ENCODE results near the gene PLSCR4.
"Not testable (repeated sequence)": the region's sequence is repeated elsewhere in the genome, so short reads cannot be mapped to it uniquely, and the experiment has no call there.

Gene PLSCR4, protein sequence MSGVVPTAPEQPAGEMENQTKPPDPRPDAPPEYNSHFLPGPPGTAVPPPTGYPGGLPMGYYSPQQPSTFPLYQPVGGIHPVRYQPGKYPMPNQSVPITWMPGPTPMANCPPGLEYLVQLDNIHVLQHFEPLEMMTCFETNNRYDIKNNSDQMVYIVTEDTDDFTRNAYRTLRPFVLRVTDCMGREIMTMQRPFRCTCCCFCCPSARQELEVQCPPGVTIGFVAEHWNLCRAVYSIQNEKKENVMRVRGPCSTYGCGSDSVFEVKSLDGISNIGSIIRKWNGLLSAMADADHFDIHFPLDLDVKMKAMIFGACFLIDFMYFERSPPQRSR

DNA sequence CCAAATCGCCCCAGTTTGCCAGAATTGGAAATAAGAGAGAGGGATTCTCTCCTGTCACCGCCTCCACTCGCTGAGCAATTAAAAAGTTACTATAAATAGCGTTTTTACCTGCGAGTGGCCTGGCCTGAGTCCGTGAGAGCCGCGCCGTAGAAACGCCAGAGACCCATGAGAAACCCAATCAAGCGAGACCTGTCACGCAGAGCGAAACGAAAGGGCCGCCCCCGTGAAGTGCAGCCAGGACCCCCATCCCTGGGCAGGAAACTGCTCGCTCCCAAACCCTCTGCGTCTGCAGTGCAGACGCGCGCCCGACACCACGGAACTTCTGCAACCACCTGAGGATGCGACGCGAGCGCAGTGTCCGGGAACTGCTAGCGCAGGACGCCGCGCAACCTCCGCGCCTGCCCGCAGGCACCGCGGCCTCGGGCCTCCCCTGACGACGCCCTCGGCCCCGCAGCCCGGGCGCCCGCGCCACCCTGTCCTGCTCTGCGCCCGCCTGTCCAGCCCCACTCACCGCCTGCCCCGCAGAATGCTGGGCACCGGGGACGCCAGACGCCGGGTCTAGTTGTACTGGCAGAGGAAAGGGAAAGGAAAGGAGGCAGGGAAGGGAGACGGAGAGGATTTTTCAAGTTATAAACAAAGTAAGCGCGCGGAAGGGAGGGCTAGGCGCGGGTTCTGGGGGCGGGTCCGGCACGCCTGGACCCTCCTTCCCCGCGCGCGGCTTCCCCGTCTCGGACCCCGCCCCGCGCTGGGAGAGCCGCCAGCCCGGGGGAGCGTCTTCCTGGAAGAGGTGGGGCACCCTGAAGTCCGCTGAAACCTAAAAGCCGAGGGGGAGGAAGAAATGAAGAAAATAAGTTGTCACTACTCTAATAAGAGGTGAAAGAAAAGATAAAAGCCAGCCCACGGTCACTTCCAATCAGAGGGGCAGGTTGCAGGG is at the start of gene PLSCR4:
Gene PLSCR4 (minus strand): TSS at position 657 of the 934 bp plus-strand sequence. CDS start 29,034 bp downstream, outside the sequence.
- no peak for FAIRE-seq
- DNase-seq (ENCODE audit: insufficient read length, low spot score), result peak; percentile 48

DNA sequence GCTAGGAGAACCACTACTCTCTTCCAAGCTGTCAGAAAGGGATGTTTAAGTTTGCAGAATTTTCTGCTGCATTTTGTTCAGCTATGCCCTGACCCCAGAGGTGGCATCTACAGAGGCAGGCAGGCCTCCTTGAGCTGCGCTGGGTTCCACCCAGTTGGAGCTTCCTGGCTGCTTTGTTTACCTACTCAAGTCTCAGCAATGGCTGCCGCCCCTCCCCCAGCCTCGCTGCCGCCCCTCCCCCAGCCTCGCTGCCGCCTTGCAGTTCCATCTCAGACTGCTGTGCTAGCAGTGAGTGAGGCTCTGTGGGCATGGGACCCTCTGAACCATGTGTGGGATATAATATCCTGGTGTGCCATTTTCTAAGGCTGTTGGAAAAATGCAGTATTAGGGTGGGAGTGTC is 42.5 kb upstream of the PLSCR4 start:
- not testable (repeated sequence) for DNase-seq (ENCODE audit: insufficient read length, low spot score); FAIRE-seq

DNA sequence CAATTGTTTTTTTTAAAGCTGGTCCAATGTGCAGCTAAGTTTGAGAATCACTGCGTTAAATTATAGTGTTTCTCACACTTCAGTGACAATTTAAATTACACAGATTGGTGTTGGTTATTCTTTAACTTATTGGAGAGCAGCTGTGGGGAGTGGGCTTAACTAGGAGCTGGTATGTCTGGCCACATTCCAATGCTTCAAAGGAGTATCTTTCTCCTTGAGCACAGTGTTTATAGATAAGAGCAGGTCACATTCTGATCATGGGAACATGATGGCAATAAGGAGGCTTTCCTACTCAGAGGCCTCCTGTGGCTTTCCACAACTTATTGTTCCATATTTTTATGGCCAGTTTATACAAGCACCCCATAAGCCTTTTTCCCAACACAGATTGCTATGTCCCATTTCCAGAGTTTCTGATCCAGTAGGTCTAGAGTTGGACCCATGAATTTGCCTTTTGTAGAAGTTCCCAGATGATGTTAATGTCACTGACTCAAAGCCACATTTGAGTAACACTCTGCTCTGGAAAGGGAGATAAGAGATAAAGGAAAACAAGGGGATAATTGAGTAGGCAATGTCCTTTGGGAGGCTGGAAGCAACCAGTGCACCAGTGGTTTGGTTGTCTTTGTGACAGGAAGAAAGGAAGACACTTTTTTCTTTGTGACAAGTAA is 33.0 kb upstream of the PLSCR4 start:
- DNase-seq (ENCODE audit: insufficient read length, low spot score) (no peak), FAIRE-seq (no peak)

DNA sequence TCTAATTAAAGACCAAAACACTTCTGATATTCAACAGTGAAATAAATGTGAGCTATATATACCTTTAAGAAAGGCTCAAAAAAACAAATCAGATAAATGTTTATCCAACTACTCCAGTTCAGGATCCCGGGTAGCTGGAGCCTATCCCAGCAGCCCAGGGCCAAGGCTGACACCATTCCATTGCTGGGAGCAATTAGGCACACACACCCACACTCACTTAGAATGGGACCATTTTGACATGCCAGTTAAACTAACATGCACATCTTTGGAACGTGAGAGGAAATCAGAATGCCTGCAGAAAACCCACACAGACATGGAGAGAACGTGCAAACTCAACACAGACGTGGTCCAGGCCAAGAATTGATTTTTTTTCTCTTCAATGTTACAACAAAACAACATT is 30.0 kb upstream of the PLSCR4 start:
- DNase-seq (ENCODE audit: insufficient read length, low spot score) (no peak), FAIRE-seq (no peak)

DNA sequence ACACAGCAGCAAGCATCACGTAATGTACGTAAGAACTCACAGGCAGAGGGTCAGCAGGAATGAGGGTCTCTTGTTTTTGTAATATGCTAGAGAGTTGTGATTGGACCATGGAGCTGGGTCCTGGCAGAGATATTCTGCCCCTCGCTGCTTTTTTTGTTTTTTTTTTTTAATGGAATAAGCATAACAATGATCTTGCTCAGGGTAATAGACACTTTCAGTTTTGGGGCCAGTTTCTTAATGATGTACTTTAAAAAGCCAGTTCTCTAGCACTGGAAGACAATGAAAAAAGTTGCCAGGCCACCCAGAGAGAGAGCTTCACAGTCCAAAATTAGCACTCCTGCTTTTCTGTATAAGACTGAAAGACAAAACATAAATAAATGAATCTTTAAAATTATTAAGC is 29.0 kb upstream of the PLSCR4 start:
- DNase-seq (ENCODE audit: insufficient read length, low spot score) (no peak), FAIRE-seq (no peak)

DNA sequence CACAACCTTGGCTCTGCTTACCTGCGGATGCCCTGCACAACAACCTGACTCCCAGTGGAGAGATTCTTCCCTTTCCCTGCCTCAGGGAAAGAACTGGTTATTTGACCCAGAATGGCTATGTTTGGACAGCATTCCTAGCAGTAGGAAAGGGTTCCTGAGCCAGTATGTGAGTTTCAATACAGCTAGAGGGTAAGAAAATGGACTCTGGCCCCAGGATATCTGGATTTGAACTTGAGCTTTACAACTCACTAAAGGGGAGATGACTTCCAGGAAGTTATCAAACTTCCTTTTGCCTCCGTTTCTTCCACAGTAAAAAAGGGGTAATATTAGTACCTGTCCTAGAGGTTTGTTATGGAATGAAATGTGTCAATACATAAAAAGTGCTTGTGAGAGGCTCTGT is 28.1 kb upstream of the PLSCR4 start:
- DNase-seq (ENCODE audit: insufficient read length, low spot score) (no peak), FAIRE-seq (no peak)

DNA sequence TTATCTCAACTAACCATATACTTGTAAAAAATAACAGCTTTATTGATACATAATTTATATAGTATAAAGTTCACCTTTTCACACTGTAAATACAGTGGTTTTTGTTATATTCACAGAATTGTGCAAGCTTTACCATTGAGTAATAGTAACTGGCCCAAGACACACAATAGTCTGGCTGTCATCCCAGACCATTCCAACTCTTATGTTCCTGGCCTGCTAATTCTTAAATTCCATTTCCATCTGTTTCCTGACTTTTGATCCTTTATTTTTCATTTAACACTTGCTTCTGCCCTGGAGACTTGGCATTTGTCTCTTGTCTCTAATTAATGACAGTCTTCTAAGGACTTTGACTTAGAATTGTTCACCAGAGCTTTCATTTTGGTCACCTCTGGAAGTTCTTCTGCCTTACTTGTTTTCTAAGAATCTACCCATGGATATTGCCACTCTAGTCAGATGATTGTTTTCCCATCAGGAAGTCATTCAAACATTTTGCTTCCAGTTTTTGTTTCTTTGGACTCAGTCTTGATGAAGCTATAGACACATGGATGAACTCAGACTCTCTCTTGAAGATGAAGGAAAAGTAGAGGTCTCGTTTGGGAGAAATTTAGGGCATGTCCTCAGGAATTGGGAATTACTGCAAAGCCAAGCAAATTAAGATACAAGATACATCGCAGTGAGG is 27.2 kb upstream of the PLSCR4 start:
- FAIRE-seq (no peak), DNase-seq (ENCODE audit: insufficient read length, low spot score) (no peak)

DNA sequence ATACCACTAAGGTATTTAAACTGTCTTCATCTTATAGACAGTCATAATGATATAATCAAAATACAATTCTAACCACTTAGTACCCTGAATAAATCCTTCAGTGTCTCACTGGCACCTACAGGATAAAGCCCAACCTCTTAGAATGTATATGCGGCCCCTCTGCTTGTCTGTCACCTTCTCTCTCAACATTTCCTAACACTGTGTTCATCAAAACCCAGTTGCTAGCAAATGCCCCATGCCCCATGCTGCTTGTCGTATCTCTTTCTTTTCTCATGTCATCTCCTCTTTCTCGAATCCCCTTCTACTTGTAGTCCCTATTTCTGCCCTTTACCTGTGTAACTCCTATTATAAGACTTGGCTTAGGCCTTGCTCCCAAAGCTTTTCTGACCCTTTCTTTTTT is 24.6 kb upstream of the PLSCR4 start:
- FAIRE-seq, result no peak
- DNase-seq (ENCODE audit: insufficient read length, low spot score), result no peak

DNA sequence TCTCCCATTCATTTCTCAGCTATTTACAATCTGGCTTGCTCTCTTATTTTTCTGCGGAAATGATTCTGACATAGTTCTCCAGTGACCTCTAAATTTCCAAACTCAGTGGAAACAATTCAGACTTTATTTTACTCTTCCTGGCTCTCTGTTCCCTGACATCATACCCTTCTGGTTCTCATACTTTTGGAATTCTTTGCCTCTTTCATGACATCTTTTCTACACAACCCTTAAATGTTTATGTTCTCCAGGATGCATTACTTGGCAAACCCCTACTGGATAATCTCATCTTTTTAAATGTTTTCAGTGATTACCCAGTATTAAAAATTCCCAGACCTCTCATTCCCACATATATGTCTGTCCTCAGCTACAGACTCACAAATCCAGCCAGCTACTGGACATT is 23.9 kb upstream of the PLSCR4 start:
- no peak for DNase-seq (ENCODE audit: insufficient read length, low spot score)
- FAIRE-seq, result no peak

DNA sequence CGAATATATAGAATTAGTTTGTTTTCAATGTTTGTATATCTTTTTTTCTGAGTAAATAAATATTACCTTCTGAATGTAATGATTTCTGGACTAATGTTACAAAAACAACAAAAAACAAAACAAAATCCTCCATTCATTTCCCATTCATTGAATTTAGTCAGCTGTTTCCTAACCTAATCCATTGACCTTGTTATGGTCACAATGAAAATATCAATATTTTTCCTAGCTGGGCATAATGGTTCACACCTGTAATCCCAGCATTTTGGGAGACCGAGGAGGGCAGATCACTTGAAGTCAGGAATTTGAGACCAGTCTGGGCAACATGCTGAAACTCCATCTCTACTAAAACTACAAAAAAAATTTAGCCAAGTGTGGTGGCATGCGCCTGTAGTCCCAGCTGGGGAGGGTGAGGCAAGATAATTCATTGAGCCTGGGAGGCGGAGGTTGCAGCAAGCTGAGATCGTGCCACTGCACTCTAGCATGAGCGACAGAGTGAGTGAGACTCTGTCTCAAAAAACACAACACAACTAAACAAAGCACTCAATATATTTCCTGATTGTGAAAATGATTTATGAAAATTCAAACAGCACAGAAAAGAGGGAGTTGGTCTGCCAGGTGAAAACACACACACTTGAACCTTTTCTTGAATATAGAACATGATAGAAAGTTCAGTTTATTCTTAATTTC is 23.0 kb upstream of the PLSCR4 start:
- DNase-seq (ENCODE audit: insufficient read length, low spot score), result no peak
- FAIRE-seq, result no peak

DNA sequence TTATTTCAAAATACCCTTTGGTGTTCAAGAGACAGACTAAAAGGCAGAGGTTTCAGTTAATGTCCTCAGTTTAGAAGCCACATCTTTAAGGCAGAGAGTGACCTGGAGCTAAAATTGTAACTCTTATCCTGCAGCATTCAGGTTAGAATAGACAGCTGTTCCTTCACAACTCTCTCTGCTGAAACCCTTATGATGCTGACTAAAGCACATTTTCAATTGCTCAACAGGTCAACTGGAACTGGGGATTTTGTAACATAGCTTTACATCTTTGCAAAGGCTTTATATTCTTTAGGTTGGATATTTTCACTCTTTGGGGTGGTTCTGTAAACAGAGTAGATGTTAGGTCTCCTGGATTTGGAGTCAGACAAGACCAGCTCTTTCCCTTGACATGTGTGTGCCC is 20.3 kb upstream of the PLSCR4 start:
- DNase-seq (ENCODE audit: insufficient read length, low spot score) (no peak), FAIRE-seq (no peak)

DNA sequence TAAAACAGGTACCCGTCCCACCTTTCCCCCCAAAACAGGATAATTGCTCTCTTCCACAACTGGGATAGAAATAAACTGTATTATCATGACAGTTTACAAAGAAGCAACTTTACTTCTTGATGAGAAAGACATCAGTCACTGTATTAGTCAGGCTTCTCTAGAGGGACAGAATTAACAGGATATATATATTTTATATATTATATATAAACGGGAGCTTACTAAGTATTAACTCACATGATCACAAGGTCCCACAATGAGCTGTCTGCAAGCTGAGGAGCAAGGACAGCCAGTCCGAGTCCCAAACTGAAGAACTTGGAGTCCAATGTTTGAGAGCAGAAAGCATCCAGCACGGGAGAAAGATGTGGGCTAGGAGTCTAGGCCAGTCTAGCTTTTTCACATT is 18.4 kb upstream of the PLSCR4 start:
- FAIRE-seq (no peak), DNase-seq (ENCODE audit: insufficient read length, low spot score) (no peak)

DNA sequence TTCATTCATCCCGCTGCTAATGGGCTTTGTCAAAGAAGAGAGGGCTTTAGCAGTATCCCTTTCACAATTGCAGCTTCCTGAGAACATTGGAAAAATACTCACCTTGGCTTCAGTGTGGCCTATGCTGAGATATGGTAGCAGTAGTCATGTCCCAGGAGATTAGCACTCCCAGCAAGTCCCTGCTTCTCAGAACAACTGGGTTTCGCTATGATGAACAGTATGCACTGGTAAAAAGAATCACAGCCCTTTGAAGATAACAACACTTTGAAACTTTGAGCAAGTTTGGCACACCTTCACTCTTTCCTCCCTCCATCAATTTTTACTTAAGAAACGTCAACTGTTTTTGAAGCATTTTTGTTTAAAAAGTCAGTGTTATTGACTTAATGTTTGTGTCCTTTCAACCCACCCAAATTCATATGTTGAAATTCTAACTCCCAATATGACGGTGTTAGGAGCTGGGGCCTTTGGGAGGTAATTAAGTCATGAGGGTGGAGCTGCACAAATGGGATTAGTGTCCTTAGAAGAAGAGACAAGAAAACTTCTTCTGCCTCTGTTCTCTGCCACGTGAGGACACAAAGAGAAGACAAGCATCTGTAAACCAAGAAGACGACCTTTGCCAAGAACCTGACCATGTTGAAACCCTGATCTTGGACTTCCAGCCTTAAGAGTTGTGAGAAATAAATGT is 17.8 kb upstream of the PLSCR4 start:
- DNase-seq (ENCODE audit: insufficient read length, low spot score) (no peak), FAIRE-seq (no peak)

DNA sequence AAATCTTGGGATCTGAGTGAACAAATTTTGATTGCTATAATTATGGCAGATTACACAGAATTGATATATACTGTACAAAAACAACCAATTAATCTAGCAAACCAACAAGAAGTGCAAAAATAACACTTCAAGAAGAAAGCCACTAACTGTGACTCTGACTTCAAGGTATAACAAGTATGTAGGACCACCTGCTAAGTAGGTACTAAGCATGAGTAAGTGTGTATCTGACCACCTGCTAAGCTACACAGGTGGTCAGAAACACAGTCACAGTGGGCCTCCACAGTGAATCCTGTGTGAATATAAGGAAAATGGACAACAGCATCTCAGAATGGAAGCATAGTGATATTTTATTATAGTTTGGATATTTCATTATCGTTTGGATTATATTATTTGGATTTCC is 14.8 kb upstream of the PLSCR4 start:
- no peak for FAIRE-seq
- DNase-seq (ENCODE audit: insufficient read length, low spot score), result no peak

DNA sequence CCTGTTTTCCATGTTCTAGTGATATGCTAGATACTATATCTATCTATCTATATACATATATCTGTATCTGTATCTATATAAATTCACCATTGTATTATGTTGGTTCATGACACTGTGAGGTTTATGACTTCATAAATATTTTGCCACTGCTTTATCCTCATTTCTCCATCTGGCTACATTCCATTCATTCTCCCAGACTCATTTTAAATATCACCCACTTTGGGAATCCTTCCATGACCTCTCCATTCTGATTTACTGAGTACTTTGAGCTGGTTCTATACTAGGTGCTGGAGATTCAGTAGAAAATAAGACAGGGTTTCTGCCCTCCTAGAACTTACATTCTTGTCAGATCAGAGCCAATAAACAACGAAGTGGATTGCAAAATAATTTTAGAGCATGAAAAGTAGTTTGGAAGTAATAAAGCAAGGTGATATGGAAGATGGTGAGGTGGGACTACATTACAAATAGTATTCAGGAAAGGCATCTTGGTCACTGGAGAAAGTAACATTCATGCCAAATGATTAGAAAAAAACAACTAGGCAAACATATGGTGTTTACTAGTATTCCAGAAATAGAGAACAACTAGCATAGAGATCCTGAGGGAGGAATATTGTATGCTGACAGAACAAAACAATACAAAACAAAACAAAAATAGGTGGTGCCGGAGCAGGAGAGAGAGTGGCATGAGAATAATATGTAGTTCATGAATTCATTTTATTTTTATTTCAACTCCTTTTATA is 11.6 kb upstream of the PLSCR4 start:
- no peak for FAIRE-seq
- no peak for DNase-seq (ENCODE audit: insufficient read length, low spot score)

DNA sequence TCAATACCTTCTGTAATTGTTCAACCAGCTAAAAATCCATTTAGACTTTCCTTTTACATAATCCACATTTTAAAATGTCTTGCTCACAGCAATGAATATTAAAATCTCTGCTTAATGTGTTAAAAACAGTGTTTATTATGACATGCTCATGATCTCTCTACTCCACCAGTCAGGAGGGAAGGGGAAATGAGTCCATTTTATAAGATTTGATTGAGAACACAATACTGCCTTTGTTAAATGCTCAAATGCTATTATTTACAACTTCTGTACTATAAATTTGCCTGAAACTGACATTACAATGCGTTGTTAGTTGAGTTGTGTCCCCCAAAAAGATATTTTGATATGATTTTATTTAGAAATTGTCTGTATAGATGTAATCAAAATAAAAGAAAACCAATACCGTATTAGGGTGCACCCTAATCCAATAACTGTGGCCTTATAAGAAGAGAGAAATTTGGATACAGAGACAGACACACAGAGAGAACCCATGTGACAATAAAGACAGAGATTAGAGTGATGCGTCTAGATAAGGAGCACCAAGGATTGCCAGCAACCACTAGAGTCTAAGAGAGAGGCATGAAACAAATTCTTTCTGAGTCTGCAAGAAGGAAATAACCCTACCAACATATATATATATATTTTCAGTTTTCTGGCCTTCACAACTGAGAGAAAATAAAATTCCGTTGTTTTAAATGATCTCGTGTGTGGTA is 9.1 kb upstream of the PLSCR4 start:
- DNase-seq (ENCODE audit: insufficient read length, low spot score) (no peak), FAIRE-seq (no peak)

DNA sequence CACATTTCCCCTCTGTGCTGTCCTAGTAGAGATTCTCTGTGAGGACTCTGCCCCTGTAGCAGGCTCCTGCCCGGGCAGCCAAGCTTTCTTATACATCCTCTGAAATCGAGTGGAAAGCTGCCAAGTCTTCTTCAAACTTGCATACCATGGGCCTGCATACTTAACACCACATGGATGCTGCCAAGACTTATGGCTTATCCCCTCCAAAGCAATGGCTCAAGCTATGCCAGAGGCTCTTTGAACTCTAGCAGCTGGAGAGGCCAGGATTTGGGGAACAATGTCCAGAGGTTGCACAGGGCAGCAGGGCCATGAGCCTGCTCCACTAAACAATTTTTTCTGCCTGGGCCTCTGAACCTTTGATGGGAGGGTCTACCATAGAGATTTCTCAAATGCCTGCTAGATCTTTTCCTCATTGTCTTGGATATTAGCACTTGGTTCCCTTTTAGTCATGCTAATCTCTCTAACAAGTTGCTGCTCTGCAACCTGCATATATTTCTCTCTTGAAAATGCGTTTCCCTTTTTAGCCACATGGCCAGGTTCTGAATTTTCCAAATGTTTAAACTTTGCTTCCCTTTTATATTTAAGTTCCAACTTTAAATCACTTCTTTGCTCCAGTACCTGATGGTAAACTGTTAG is 6.1 kb upstream of the PLSCR4 start:
- DNase-seq (ENCODE audit: insufficient read length, low spot score) (no peak), FAIRE-seq (no peak)

DNA sequence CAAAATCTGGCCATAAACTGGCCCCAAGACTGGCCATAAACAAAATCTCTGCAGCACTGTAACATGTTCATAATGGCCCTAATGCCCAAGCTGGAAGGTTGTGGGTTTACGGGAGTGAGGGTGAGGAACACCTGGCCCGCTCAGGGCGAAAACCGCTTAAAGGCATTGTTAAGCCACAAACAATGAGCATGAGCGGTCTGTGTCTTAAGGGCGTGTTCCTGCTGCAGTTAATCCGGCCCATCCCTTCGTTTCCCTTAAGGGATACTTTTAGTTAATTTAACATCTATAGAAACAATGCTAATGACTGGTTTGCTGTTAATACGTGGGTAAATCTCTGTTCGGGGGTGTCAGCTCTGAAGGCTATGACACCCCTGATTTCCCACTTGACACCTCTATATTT is 1.5 kb upstream of the PLSCR4 start:
- not testable (repeated sequence) for DNase-seq (ENCODE audit: insufficient read length, low spot score); FAIRE-seq
